GM12801 (cell line): Measurements from ENCODE around the gene GFPT2.

Experiments used
- TF ChIP-seq, protein P1 (sequence below): IDR thresholded peaks from one replicate; pipeline ENCODE4 v1.5.1; 2011; ENCODE audit warnings: control low read depth; ENCODE audit not compliant: insufficient read length; ENCODE audit errors: extremely low read depth

Gene GFPT2

DNA sequence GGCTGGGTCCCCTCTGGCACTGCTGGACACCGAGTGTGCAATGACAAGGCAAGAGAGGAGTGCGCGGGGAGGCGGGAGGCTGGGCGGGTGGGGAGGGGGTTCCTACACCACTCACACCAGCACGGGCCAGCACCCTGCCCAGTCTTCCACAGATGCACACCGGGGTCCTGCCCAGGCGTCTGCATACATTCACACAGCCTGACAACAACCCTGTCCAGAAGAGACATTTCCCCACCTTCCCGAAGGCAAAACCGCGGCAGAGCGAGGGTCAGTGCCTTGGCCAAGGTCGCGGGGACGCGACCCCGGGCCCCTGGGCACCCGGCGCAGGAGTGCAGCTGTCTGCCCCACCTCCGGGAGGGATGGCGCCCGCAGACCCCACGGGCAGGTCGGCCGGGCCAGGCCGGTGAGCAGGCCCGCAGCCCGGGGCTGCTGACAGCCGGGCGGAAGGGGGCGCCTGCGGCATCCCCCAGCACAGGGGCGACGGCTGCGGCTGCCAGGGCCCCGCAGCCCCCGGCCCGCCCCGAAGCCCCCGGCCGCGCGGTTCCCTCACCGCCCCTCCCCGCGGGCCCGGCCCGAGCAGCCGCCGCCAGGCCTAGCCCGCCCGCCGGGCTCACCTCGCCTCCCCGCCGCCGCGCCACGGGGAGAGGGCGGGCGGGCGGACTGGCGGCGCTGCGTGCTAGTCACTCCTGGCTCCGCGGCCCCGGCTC is 61.7 kb downstream of the GFPT2 start:
- TF ChIP-seq, protein P1, sequence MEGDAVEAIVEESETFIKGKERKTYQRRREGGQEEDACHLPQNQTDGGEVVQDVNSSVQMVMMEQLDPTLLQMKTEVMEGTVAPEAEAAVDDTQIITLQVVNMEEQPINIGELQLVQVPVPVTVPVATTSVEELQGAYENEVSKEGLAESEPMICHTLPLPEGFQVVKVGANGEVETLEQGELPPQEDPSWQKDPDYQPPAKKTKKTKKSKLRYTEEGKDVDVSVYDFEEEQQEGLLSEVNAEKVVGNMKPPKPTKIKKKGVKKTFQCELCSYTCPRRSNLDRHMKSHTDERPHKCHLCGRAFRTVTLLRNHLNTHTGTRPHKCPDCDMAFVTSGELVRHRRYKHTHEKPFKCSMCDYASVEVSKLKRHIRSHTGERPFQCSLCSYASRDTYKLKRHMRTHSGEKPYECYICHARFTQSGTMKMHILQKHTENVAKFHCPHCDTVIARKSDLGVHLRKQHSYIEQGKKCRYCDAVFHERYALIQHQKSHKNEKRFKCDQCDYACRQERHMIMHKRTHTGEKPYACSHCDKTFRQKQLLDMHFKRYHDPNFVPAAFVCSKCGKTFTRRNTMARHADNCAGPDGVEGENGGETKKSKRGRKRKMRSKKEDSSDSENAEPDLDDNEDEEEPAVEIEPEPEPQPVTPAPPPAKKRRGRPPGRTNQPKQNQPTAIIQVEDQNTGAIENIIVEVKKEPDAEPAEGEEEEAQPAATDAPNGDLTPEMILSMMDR: no peak

GRCh38 chr5:180290568-180291233 is 62.4 kb downstream of the GFPT2 start:
- TF ChIP-seq, protein P1: no peak

- TF ChIP-seq, protein P1: no peak
These were observed 63.2 kb downstream of the GFPT2 start for GRCh38 chr5:180289966-180290365.

DNA sequence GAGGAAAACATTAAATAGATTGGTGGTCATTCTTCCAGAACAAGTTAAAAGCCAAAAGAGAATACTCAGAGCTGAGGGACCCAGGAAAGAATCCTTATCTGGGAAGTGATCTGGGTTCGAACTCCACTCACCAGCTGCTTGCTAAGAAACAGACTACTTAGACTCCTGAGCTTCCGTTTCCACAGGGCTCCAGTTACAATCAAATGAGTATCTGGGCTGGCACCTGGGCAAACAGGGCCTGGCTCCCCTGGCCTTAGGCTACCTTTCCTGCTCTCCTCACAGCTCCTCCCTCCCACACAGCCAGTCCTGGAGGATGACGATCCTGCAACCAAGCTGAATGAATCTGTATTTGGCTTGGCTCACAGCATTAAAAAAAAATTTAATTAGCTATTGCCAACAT is 63.7 kb downstream of the GFPT2 start:
- TF ChIP-seq, protein P1: no peak

- TF ChIP-seq, protein P1: no peak
These were observed 65.3 kb downstream of the GFPT2 start for GRCh38 chr5:180287868-180288267.

DNA sequence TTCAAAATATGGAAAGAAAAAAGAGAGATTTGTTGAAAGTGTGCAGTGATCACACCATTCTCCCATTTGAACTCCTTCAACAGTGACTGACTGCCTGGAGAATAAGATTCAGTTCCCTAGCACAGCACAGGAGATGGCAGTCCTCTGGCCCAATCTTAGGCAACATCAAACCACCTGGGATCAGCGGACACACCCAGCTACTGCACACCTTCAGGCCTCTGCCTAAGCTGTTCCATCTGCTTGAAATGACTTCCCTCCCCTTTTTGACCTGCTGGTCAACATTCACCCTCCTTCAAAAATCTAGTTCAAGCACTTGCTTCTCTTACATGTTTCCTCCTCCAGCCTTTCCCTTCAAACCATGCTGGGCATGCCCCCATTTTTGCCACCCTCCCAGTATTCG is 65.7 kb downstream of the GFPT2 start:
- TF ChIP-seq, protein P1: no peak

DNA sequence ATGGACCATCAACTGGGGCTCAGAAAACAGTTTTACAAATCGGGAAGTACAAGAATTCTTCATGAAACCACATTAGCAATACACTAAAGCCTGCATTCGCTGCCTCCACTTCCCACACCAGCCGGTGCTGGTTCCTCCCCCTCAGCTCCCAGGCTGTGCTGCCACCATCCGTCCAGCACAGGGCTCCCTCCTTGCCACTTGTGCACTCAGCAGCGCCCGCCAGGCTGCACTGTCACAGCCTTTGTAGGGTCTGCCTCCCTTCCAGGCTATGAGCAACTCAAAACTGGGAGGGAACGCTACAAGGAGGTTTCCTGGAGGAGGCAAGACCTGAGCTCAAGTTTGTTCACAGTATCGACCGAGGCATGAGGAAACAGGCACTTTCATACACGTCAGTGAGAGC is 69.0 kb downstream of the GFPT2 start:
- TF ChIP-seq, protein P1: no peak
